GM12892 (cell line): ENCODE data around the gene PARVB.

Experiments used
- POLR2A ChIP-seq: IDR thresholded peaks from 2 replicates; pipeline ENCODE4 v1.6.1; 2011; ENCODE audit warnings: low read depth, low read length, control low read depth
- POLR2AphosphoS5 ChIP-seq: IDR thresholded peaks from 2 replicates; pipeline ENCODE4 v1.6.1; 2011; ENCODE audit warnings: low read depth, low read length, control low read depth
- TAF1 ChIP-seq: IDR thresholded peaks from 2 replicates; pipeline ENCODE4 v1.6.1; 2011; ENCODE audit warnings: low read depth, mild to moderate bottlenecking, control low read depth, low read length, borderline replicate concordance

- TF ChIP-seq POLR2AphosphoS5, result no peak
- TF ChIP-seq TAF1, result no peak
- TF ChIP-seq POLR2A, result no peak
These were observed 38.6 kb upstream of the PARVB start for GRCh38 chr22:43985532-43985931.
